Measurements from ENCODE around the gene MRPS14. TPM values are rescaled to one million over a fixed set of nuclear protein-coding genes. Genes with fewer than 3 reads are reported as not detected.

MRPS14 gene
- total RNA-seq, 4 donors from 2014 or later = 10.8 to 15.6 (median 12.3) TPM

DNA sequence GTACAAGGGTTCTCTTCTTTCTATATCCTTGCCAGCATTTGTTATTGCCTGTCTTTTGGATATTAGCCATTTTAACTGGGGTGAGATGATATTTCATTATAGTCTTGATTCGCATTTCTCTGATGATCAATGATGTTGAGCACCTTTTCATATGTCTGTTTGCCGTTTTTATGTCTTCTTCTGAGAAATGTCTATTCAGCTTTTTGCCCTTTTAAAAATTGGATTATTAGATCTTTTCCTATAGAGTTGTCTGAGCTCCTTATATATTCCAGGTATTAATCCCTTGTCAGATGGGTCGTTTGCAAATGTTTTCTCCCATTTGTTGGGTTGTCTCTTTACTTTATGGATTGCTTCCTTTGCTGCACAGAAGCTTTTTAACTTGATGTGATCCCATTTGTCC lies 19.4 kb upstream of the MRPS14 start:
- in situ Hi-C loops (cut with MboI; ENCODE audit: low sequenced_read_pairs in 4 of 4) = loop anchor here in 2 of 4 donors (25.0 kb wide), 1 partner anchor 270 kb away; no protein-coding TSS in a partner anchor
- DNase-seq = no peak
- intact Hi-C loops (cut with DNase I; ENCODE audit: low total_unique reads) = no loop called here

DNA sequence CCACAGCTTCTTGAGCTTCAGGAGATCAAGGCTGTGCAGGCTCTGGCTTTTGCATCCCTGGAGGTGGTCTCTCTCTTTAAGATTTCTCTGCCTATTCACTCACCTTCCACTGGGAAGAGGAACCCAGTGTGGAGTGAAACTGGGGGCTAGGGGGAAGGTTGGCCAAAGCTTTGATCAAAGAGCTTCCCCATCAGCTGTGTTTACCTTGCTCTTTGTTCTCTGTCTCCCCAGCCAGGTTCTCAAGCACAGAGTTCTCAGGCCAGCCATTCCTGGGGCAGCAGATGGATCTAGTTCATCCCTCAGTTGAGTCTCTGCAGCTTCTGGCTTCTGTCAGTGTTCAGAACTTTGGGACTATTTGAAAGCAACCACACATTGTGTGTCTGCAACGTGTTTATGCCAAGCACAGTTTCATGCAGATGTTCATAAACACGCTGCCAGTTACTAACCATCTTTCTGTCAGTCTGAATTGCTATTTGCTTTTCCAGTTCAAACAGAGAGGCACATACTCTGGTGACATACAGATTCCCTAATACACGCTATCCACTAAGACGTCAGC lies 17.2 kb upstream of the MRPS14 start:
- Histone ChIP-seq H3K9me3 (no peaks in the 10 kb centered on the region), H3K4me3 (no peak overlapping the region), H3K27ac (no peak overlapping the region), H3K27me3 (no peaks in the 10 kb centered on the region), H3K4me1 (no peaks in the 10 kb centered on the region), H3K36me3 (no peaks in the 10 kb centered on the region)
- in situ Hi-C loops (cut with MboI; ENCODE audit: low sequenced_read_pairs in 4 of 4) (loop anchor here in 2 of 4 donors (25.0 kb wide), 1 partner anchor 272 kb away; no protein-coding TSS in a partner anchor), intact Hi-C loops (cut with DNase I; ENCODE audit: low total_unique reads) (no loop called here)
- TF ChIP-seq POLR2A (IDR thresholded peaks at IDR 0.05) (no peak), CTCF (IDR thresholded peaks at IDR 0.05 in 4 of 5, conservative IDR thresholded peaks at IDR 0.05 in 1 of 5) (no peak)
- ATAC-seq = no peak
- DNase-seq = no peak

More for the DNA sequence above, 19.4 kb upstream of the MRPS14 start:
- no peak overlapping the region for H3K27ac ChIP-seq
- H3K4me1 ChIP-seq = no peaks in the 10 kb centered on the region
- no peaks in the 10 kb centered on the region for H3K27me3 ChIP-seq
- no peak overlapping the region for H3K4me3 ChIP-seq
- H3K36me3 ChIP-seq = no peaks in the 10 kb centered on the region
- TF ChIP-seq POLR2A (IDR thresholded peaks at IDR 0.05) (no peak), CTCF (IDR thresholded peaks at IDR 0.05 in 4 of 5, conservative IDR thresholded peaks at IDR 0.05 in 1 of 5) (no peak)
- no peaks in the 10 kb centered on the region for H3K9me3 ChIP-seq
- no peak for ATAC-seq

DNA sequence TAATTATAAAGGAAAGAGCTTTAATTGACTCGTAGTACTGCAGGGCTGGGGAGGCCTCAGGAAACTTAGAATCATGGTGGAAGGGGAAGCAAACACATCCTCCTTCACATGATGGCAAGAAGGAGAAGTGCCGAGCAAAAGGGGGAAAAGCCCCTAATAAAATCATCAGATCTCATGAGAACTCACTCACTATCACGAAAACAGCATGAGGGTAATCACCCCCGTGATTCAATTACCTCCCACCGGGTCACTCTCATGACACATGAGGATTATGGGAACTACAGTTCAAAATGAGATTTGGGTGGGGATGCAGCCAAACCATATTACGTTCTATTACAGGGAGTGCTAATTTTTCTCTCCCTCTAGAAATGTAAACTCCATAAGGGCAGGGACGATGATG lies 14.2 kb upstream of the MRPS14 start:
- in situ Hi-C loops (cut with MboI; ENCODE audit: low sequenced_read_pairs in 4 of 4) = loop anchor here in 3 of 4 donors (10.0 to 25.0 kb wide), 2 partner anchors 87 to 275 kb away; no protein-coding TSS in a partner anchor

DNA sequence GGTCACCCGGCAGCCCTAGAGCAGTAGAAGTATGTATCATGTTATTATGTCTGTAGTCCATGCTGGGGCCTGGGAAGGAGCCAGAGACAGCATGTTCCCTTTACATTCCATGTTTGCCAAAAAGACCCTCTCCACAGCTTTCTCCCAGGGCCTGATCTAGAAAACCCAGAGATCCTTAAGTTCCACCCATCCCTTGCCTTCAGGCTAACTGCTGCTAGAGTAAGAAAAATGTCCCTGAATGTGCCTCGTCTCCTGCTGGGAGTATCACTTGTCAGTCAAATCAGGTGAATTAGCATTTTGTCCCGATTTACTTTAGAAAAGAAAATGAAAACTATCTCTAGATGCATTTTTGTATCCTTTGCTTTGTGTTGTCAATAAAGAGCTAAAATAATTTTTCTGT lies 13.3 kb upstream of the MRPS14 start:
- no peak overlapping the region for H3K27ac ChIP-seq
- H3K36me3 ChIP-seq = no peaks in the 10 kb centered on the region
- no peaks in the 10 kb centered on the region for H3K4me1 ChIP-seq
- TF ChIP-seq POLR2A (IDR thresholded peaks at IDR 0.05) = no peak
- TF ChIP-seq CTCF (IDR thresholded peaks at IDR 0.05 in 4 of 5, conservative IDR thresholded peaks at IDR 0.05 in 1 of 5) = no peak
- no peak overlapping the region for H3K4me3 ChIP-seq
- no peaks in the 10 kb centered on the region for H3K9me3 ChIP-seq
- no peaks in the 10 kb centered on the region for H3K27me3 ChIP-seq
- intact Hi-C loops (cut with DNase I; ENCODE audit: low total_unique reads) = no loop called here
- ATAC-seq (no peak), DNase-seq (no peak)
- in situ Hi-C loops (cut with MboI; ENCODE audit: low sequenced_read_pairs in 4 of 4) = loop anchor here in 3 of 4 donors (10.0 to 25.0 kb wide), 2 partner anchors 88 to 276 kb away; no protein-coding TSS in a partner anchor

More for the DNA sequence above, 14.2 kb upstream of the MRPS14 start:
- Histone ChIP-seq H3K4me3 (no peak overlapping the region), H3K36me3 (no peaks in the 10 kb centered on the region), H3K27ac (no peak overlapping the region), H3K4me1 (no peaks in the 10 kb centered on the region), H3K9me3 (no peaks in the 10 kb centered on the region), H3K27me3 (no peaks in the 10 kb centered on the region)
- intact Hi-C loops (cut with DNase I; ENCODE audit: low total_unique reads) = no loop called here
- ATAC-seq (no peak), DNase-seq (no peak)
- no peak for TF ChIP-seq CTCF (IDR thresholded peaks at IDR 0.05 in 4 of 5, conservative IDR thresholded peaks at IDR 0.05 in 1 of 5)
- TF ChIP-seq POLR2A (IDR thresholded peaks at IDR 0.05) = no peak

Measured in gastrocnemius medialis (tissue), 4 donors.